Trophoblast cell (in vitro differentiated cells and primary cell): ENCODE results near the gene PRKN.

Source experiments
- DNase-seq, 2 donors: peaks; one replicate each; pipeline ENCODE4 v3.0.0-alpha.2; 2016
- H2AFZ ChIP-seq: 2 replicates; pipeline ENCODE4 v1.6.1; 2013; ENCODE audit warnings: low read length, moderate library complexity, mild to moderate bottlenecking; ENCODE audit not compliant: insufficient read depth, poor library complexity
- H2AK5ac ChIP-seq: 2 replicates; pipeline ENCODE4 v1.6.1; 2013; ENCODE audit warnings: mild to moderate bottlenecking, low read length
- H2BK120ac ChIP-seq: 2 replicates; pipeline ENCODE4 v1.6.1; 2013; ENCODE audit warnings: low read length, mild to moderate bottlenecking, moderate library complexity; ENCODE audit not compliant: insufficient read depth, poor library complexity
- H2BK12ac ChIP-seq: 2 replicates; pipeline ENCODE4 v1.6.1; 2013; ENCODE audit warnings: mild to moderate bottlenecking, low read length, moderate library complexity
- H2BK5ac ChIP-seq: 2 replicates; pipeline ENCODE4 v1.6.1; 2013; ENCODE audit warnings: low read length, low read depth, moderate library complexity, mild to moderate bottlenecking; ENCODE audit not compliant: poor library complexity
- H3K14ac ChIP-seq: 2 replicates; pipeline ENCODE4 v1.6.1; 2013; ENCODE audit warnings: mild to moderate bottlenecking, low read length
- H3K18ac ChIP-seq: 2 replicates; pipeline ENCODE4 v1.6.1; 2013; ENCODE audit warnings: mild to moderate bottlenecking, low read length
- H3K23ac ChIP-seq: 2 replicates; pipeline ENCODE4 v1.6.1; 2013; ENCODE audit warnings: low read length
- H3K27ac ChIP-seq: 2 replicates; pipeline ENCODE4 v1.5.1; 2013; ENCODE audit warnings: low read depth, mild to moderate bottlenecking, inconsistent platforms, low read length, moderate library complexity
- H3K27me3 ChIP-seq: 2 replicates; pipeline ENCODE4 v1.6.1; 2013; ENCODE audit warnings: inconsistent platforms, mild to moderate bottlenecking, low read length, moderate library complexity; ENCODE audit not compliant: insufficient read depth
- H3K36me3 ChIP-seq, 2 experiments: 1 replicate in 1 of 2; 2 replicates in 1 of 2; pipeline ENCODE4 v1.6.1; 2013; ENCODE audit warnings: low read length in 2 of 2, mild to moderate bottlenecking in 2 of 2, moderate library complexity in 1 of 2; ENCODE audit not compliant: insufficient read depth in 2 of 2, control insufficient read depth in 1 of 2
- H3K4ac ChIP-seq: 2 replicates; pipeline ENCODE4 v1.6.1; 2013; ENCODE audit warnings: low read depth, mild to moderate bottlenecking, low read length, moderate library complexity
- H3K4me1 ChIP-seq, 2 experiments: 1 replicate in 1 of 2; 2 replicates in 1 of 2; pipeline ENCODE4 v1.6.1; 2013; ENCODE audit warnings: low read length in 2 of 2, mild to moderate bottlenecking in 2 of 2, moderate library complexity in 1 of 2; ENCODE audit not compliant: insufficient read depth in 2 of 2, control insufficient read depth in 1 of 2
- H3K4me2 ChIP-seq: 2 replicates; pipeline ENCODE4 v1.6.1; 2013; ENCODE audit warnings: inconsistent platforms, mild to moderate bottlenecking, low read length, moderate library complexity
- H3K4me3 ChIP-seq: 2 replicates; pipeline ENCODE4 v1.5.1; 2013; ENCODE audit warnings: mild to moderate bottlenecking, low read depth, low read length, inconsistent platforms
- H3K79me1 ChIP-seq: one replicate; pipeline ENCODE4 v1.6.1; 2013; ENCODE audit warnings: low read length
- H3K79me2 ChIP-seq: 2 replicates; pipeline ENCODE4 v1.6.1; 2013; ENCODE audit warnings: low read length, mild to moderate bottlenecking; ENCODE audit not compliant: control insufficient read depth, insufficient read depth, poor library complexity
- H3K9ac ChIP-seq: 2 replicates; pipeline ENCODE4 v1.6.1; 2013; ENCODE audit warnings: mild to moderate bottlenecking, low read length
- H3K9me3 ChIP-seq: 2 replicates; pipeline ENCODE4 v1.6.1; 2013; ENCODE audit warnings: low read depth, mild to moderate bottlenecking, control low read depth, inconsistent platforms, low read length; ENCODE audit not compliant: insufficient read depth
- H4K12ac ChIP-seq: 2 replicates; pipeline ENCODE4 v1.6.1; 2013; ENCODE audit warnings: low read depth, mild to moderate bottlenecking, low read length, moderate library complexity
- H4K8ac ChIP-seq: 2 replicates; pipeline ENCODE4 v1.6.1; 2013; ENCODE audit warnings: low read depth, mild to moderate bottlenecking, low read length, moderate library complexity
- H4K91ac ChIP-seq: one replicate; pipeline ENCODE4 v1.6.1; 2013; ENCODE audit warnings: low read depth, mild to moderate bottlenecking, low read length, moderate library complexity
- WGBS: extraction: QIAGEN DNeasy Blood & Tissue Kit; methylation state at CpG from one replicate; pipeline ENCODE4 v1.1.7; 2013; ENCODE audit warnings: missing lambda C conversion rate; ENCODE audit not compliant: insufficient read length, insufficient coverage; ENCODE audit errors: extremely low coverage; 5-methylcytosine and 5-hydroxymethylcytosine counted together

PRKN gene

DNA sequence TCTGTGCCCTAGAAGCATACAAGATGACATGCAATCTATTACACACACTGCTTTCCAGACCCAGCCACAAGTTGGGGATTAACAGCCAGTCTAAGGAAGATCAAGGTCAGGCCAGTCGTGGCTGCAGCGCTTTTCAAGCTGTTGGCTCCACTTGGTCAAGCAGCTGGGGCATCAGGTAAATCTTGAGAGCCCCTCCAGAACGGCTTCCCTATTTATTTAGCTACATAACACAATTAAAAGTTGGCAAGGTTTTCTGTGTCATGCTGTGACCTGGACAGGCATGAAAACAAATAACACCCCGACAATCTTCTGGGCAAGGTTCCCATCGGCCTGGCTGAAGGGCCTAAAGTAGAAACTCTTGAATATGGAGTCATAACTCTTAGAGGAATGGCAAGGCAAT, 524.3 kb downstream of the PRKN start:
- H3K9me3 ChIP-seq = peaks cover 2% of the 10 kb centered on the region
- H3K18ac ChIP-seq = no peak overlapping the region
- no peak overlapping the region for H2BK5ac ChIP-seq
- H2AFZ ChIP-seq = no peak overlapping the region
- H4K12ac ChIP-seq = no peak overlapping the region
- no peaks in the 10 kb centered on the region for H3K4me1 ChIP-seq
- H3K27ac ChIP-seq = no peak overlapping the region
- H2BK120ac ChIP-seq = no peak overlapping the region
- H3K79me2 ChIP-seq = no peaks in the 10 kb centered on the region
- no peak for DNase-seq
- no peak overlapping the region for H2AK5ac ChIP-seq
- peak overlapping the region; percentile 69 for H3K9ac ChIP-seq
- no peak overlapping the region for H3K4me3 ChIP-seq
- H3K4ac ChIP-seq = no peak overlapping the region
- no peaks in the 10 kb centered on the region for H3K79me1 ChIP-seq
- no peaks in the 10 kb centered on the region for H3K27me3 ChIP-seq
- H4K8ac ChIP-seq = no peak overlapping the region
- no peak overlapping the region for H3K23ac ChIP-seq
- no peaks in the 10 kb centered on the region for H3K36me3 ChIP-seq
- no peak overlapping the region for H3K14ac ChIP-seq
- no peak overlapping the region for H4K91ac ChIP-seq
- no CpG with 5 or more reads among the region's 5 CpGs for WGBS
- H2BK12ac ChIP-seq = no peak overlapping the region
- H3K4me2 ChIP-seq = no peak overlapping the region

DNA sequence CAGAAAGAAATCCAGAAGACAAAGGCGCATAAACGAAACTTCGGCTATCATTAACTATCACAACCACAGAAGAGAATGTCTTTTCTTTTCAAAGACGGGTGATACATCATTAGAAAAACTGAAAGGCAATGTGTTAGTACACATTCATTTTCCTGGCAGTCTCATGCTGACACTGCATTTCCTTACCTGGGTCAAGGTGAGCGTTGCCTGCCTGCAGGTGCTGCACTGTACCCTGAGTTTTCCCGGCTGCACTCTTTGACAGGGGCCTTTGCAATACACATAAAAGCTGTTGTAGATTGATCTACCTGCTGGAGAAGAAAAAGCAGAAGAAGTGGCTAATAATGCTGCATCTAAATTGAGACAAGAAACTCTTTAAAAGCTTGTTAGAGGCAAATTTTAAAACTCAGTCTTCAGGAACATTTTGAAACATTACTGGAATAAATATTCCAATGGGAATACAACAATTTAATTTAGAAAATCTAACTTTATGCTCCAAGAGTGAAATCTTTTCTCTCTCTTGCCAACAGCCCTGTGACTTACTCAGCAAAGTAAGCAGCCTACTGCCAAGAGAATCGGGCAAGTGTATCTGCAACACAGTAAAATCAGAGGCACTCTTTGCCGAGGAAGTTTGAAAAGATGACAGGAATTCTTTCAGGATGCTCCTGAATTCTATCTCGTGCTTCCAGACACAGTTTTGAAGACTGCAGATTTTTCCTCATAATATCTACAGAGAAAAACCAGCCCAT, 526.4 kb downstream of the PRKN start:
- Histone ChIP-seq H4K91ac (no peak overlapping the region), H3K9me3 (no peaks in the 10 kb centered on the region), H2BK12ac (no peak overlapping the region), H3K4me1 (no peaks in the 10 kb centered on the region), H3K23ac (no peak overlapping the region), H3K27ac (no peak overlapping the region), H4K8ac (no peak overlapping the region), H3K4ac (no peak overlapping the region), H2AFZ (no peak overlapping the region), H3K36me3 (no peaks in the 10 kb centered on the region), H3K27me3 (no peaks in the 10 kb centered on the region), H3K4me2 (no peak overlapping the region), H2AK5ac (no peak overlapping the region), H3K79me2 (no peaks in the 10 kb centered on the region), H2BK5ac (no peak overlapping the region), H3K18ac (no peak overlapping the region), H3K4me3 (no peak overlapping the region), H3K9ac (no peak overlapping the region), H3K79me1 (no peaks in the 10 kb centered on the region), H4K12ac (no peak overlapping the region), H2BK120ac (no peak overlapping the region), H3K14ac (no peak overlapping the region)
- WGBS = no CpG with 5 or more reads among the region's 9 CpGs
- DNase-seq = no peak

DNA sequence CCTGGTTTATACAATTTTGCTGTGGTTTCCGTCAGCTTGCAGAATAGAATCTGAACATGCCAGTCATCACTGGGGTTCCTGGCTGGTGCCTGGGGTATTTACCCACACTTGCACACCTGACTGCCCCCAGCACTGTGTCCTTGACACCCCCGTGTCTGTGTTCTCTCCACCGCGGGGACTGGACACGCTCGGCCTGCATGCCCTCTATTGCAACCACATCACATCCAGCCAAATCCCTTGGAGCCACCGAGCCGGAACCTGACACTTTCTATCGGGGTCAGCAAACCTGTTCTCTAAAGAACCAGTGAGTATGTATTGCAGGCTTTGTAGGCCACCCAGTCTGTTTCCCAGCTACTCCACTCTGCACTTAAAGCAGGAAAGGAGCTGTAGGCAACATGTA, 527.5 kb downstream of the PRKN start:
- Histone ChIP-seq H2AK5ac (no peak overlapping the region), H2AFZ (no peak overlapping the region), H3K9ac (no peak overlapping the region), H2BK5ac (no peak overlapping the region), H2BK120ac (no peak overlapping the region), H3K18ac (no peak overlapping the region), H3K4me1 (no peaks in the 10 kb centered on the region), H3K4me3 (no peak overlapping the region), H3K4ac (no peak overlapping the region), H3K23ac (no peak overlapping the region), H2BK12ac (no peak overlapping the region), H4K91ac (no peak overlapping the region), H3K27ac (no peak overlapping the region), H3K27me3 (no peaks in the 10 kb centered on the region), H4K8ac (no peak overlapping the region), H3K9me3 (no peaks in the 10 kb centered on the region), H4K12ac (no peak overlapping the region), H3K36me3 (no peaks in the 10 kb centered on the region), H3K14ac (no peak overlapping the region), H3K79me2 (no peaks in the 10 kb centered on the region), H3K79me1 (no peaks in the 10 kb centered on the region), H3K4me2 (no peak overlapping the region)
- no CpG with 5 or more reads among the region's 9 CpGs for WGBS
- DNase-seq = no peak

DNA sequence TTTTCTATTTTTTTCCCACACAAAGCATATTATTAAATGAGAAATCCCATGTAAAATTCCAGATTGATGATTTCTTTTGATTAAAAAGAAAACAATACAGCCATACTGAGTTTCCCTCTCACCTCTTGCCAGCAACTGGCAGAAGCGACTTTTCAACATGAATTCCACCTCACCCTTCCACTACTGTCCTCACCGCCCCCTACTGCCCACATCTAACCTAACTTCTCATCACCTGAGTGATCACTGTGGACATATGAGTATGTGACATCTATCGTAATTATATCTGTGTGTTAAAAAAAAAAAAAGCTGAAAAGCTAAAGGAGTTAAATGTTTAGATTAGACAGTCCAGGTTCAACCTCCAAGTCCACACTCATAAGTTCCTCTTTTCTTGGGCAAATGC, 528.6 kb downstream of the PRKN start:
- Histone ChIP-seq H3K79me2 (no peaks in the 10 kb centered on the region), H3K9ac (no peak overlapping the region), H4K12ac (no peak overlapping the region), H2AFZ (no peak overlapping the region), H3K9me3 (no peaks in the 10 kb centered on the region), H2BK120ac (no peak overlapping the region), H3K4me2 (no peak overlapping the region), H2AK5ac (no peak overlapping the region), H3K4ac (no peak overlapping the region), H3K36me3 (no peaks in the 10 kb centered on the region), H3K27me3 (no peaks in the 10 kb centered on the region), H3K79me1 (no peaks in the 10 kb centered on the region), H3K4me3 (no peak overlapping the region), H3K14ac (no peak overlapping the region), H4K91ac (no peak overlapping the region), H4K8ac (no peak overlapping the region), H3K27ac (no peak overlapping the region), H2BK5ac (no peak overlapping the region), H3K18ac (no peak overlapping the region), H2BK12ac (no peak overlapping the region), H3K4me1 (no peaks in the 10 kb centered on the region), H3K23ac (no peak overlapping the region)
- no CpG with 5 or more reads among the region's 3 CpGs for WGBS
- DNase-seq = peak in 1 of 2 donors; percentile 10
